ENCODE measurements around the gene ACBD4.

GRCh38 chr17:45136846-45137560, 1.5 kb downstream of the ACBD4 start:
- TF ChIP-seq, protein P1, sequence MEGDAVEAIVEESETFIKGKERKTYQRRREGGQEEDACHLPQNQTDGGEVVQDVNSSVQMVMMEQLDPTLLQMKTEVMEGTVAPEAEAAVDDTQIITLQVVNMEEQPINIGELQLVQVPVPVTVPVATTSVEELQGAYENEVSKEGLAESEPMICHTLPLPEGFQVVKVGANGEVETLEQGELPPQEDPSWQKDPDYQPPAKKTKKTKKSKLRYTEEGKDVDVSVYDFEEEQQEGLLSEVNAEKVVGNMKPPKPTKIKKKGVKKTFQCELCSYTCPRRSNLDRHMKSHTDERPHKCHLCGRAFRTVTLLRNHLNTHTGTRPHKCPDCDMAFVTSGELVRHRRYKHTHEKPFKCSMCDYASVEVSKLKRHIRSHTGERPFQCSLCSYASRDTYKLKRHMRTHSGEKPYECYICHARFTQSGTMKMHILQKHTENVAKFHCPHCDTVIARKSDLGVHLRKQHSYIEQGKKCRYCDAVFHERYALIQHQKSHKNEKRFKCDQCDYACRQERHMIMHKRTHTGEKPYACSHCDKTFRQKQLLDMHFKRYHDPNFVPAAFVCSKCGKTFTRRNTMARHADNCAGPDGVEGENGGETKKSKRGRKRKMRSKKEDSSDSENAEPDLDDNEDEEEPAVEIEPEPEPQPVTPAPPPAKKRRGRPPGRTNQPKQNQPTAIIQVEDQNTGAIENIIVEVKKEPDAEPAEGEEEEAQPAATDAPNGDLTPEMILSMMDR (IDR thresholded peaks at IDR 0.05): no peak
- no peak for TF ChIP-seq POLR2AphosphoS5 (IDR thresholded peaks at IDR 0.05)
- no peak for TF ChIP-seq POLR2A (IDR thresholded peaks at IDR 0.05)

Measured in transverse colon (tissue), 4 donors.